ENCODE measurements around the gene SMAD4.
A peak's percentile ranks its signal among the peaks of the same experiment; 100 is the strongest.

SMAD4 gene

DNA sequence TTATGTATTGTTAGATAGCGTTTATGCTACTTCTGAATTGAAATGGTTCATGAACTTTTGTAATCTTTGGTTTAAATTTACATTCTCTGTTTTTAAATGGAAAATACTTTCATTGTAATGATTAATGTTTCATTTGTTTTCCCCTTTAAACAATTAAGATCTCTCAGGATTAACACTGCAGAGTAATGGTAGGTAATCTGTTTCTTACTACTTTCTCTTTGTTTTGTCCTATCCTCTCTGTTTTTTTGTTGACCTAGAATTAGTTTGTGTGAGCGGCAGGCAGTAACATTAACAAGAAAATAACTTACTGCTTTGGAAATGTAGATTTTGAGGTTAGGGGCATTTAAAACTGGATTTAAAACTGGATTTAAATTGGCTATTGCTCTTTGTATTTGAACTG is 19.1 kb downstream of the SMAD4 start:
- DNase-seq (ENCODE audit: low read depth) = no peak
- H3K4me3 ChIP-seq (ENCODE audit: low read depth, low read length) = no peak overlapping the region
- TF ChIP-seq, protein P1, sequence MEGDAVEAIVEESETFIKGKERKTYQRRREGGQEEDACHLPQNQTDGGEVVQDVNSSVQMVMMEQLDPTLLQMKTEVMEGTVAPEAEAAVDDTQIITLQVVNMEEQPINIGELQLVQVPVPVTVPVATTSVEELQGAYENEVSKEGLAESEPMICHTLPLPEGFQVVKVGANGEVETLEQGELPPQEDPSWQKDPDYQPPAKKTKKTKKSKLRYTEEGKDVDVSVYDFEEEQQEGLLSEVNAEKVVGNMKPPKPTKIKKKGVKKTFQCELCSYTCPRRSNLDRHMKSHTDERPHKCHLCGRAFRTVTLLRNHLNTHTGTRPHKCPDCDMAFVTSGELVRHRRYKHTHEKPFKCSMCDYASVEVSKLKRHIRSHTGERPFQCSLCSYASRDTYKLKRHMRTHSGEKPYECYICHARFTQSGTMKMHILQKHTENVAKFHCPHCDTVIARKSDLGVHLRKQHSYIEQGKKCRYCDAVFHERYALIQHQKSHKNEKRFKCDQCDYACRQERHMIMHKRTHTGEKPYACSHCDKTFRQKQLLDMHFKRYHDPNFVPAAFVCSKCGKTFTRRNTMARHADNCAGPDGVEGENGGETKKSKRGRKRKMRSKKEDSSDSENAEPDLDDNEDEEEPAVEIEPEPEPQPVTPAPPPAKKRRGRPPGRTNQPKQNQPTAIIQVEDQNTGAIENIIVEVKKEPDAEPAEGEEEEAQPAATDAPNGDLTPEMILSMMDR (IDR thresholded peaks at IDR 0.05; ENCODE audit: insufficient read depth, low read depth, low read length, missing control alignments) = no peak

DNA sequence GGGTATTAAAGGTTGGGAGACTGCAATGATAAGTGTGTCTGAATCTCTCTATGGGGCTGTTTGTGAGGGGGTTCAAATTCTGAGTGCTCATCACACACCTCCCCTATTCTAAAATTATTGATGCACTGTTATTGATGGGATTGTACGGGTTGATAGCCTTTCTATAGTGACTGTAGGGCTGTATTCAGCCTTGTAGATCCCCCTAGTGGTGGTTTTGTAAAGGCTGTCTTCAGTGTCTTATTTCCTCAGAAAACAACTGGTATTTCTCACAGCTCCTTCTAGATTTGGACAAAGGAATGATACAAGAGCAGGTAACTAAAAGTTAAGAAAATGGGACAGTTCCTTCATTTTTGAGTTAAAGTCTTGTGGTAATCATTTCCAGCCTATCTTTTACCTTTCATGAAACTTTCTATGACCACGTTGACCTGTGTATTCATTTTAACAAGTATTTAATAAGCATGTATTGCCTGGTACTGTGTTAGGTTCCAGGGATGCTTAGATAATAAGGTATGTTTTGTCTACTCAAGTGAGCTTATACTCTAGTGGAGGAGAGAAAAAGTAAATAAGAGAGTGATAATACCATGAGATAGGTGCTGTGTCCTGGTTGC is 21.2 kb downstream of the SMAD4 start:
- peak; percentile 68 for DNase-seq (ENCODE audit: low read depth)
- no peak overlapping the region for H3K4me3 ChIP-seq (ENCODE audit: low read depth, low read length)
- TF ChIP-seq, protein P1 (IDR thresholded peaks at IDR 0.05; ENCODE audit: insufficient read depth, low read depth, low read length, missing control alignments) = peak; percentile 78

DNA sequence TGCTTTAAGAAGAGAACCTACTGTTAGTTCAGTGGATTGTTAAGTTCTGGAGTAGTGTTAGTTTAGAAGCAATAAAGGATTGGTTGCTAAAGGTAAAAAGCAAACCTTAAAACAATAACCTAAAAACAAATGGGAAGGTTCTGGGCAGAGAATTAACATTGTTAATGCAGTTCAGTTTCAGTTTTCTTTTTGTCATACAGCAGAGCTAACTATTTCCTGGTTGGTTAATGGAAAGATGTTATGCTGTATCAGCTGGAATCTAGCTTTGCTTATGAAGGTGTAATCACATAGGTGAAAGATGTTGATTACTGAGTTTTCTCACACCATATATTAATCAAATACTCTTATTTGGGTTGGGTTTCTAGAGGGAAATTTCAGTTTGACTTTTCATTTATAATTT is 23.8 kb downstream of the SMAD4 start:
- DNase-seq (ENCODE audit: low read depth) = no peak
- TF ChIP-seq, protein P1 (IDR thresholded peaks at IDR 0.05; ENCODE audit: insufficient read depth, low read depth, low read length, missing control alignments) = no peak
- no peak overlapping the region for H3K4me3 ChIP-seq (ENCODE audit: low read depth, low read length)

DNA sequence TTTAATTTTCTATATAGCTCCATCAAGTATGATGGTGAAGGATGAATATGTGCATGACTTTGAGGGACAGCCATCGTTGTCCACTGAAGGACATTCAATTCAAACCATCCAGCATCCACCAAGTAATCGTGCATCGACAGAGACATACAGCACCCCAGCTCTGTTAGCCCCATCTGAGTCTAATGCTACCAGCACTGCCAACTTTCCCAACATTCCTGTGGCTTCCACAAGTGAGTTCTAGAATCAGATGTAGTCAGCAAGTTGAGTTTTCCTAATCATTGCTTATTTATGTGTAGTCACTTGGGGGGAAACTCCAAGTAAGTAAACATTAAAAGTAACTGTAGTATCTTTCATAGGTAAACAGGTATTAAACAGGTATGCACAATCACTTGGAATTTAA is 24.8 kb downstream of the SMAD4 start:
- TF ChIP-seq, protein P1 (IDR thresholded peaks at IDR 0.05; ENCODE audit: insufficient read depth, low read depth, low read length, missing control alignments) = no peak
- no peak overlapping the region for H3K4me3 ChIP-seq (ENCODE audit: low read depth, low read length)
- no peak for DNase-seq (ENCODE audit: low read depth)

DNA sequence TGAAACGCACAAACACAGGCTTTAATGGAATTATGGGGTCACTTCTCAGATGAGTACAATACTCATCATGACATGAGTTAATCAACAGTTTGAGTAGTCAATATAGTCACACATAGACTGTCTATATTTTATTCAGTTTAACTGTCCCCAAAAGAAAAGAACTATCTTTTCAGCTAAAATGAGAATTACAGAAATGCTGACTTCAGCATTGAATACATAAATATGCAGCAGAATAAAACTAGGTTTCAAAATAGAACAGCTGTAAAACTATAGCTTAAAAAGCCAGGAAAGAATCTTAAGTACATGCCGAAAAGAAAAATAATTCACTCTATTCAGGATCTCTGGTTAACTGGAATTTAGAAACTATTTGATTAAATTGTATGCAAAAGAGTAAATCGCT is 30.0 kb downstream of the SMAD4 start:
- no peak for DNase-seq (ENCODE audit: low read depth)
- H3K4me3 ChIP-seq (ENCODE audit: low read depth, low read length) = no peak overlapping the region
- TF ChIP-seq, protein P1 (IDR thresholded peaks at IDR 0.05; ENCODE audit: insufficient read depth, low read depth, low read length, missing control alignments) = no peak

DNA sequence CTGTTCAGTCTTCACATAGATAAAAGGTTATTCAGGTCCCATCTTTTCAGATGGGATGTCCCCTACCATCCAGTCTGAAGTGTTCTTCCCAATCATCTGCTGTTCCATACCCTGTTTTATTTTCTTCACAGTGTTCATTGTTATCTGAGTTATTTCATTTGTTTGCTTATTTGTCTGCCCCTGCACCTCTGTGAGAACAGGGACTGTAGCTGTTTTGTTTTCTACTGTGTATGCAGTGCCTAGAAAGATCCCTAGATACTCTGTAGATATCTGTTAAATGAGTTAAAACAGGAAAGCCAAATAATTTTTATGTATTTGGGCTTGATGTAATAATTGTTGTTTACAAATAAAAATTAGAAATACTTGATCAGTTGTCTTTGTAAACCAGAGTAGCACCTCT is 34.2 kb downstream of the SMAD4 start:
- TF ChIP-seq, protein P1 (IDR thresholded peaks at IDR 0.05; ENCODE audit: insufficient read depth, low read depth, low read length, missing control alignments) = no peak
- no peak overlapping the region for H3K4me3 ChIP-seq (ENCODE audit: low read depth, low read length)
- no peak for DNase-seq (ENCODE audit: low read depth)

DNA sequence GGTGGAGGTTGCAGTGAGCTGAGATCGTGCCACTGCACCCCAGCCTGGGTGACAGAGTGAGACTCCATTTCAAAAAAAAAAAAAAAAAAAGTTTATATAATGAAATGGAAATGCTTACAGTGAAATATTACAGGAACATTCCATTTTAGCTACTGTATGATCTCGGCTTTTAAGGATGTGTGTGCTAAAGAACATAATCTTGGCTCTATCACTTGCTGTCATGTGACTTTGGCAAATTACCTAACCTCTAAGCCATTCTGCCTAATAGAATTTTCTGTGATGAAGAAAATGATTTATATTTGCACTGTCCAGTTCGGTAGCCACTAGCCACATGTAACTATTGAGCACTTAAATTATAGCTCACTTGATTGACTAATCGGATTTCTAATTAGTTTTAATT is 36.3 kb downstream of the SMAD4 start:
- no peak overlapping the region for H3K4me3 ChIP-seq (ENCODE audit: low read depth, low read length)
- no peak for DNase-seq (ENCODE audit: low read depth)
- TF ChIP-seq, protein P1 (IDR thresholded peaks at IDR 0.05; ENCODE audit: insufficient read depth, low read depth, low read length, missing control alignments) = no peak

All from GM12865 (cell line).